Lung microvascular endothelial cell (primary cell): ENCODE data around the gene DNAJC27. TPM values are rescaled to one million over a fixed set of nuclear protein-coding genes. Genes with fewer than 3 reads are reported as not detected.

Experiments used
- DNase-seq, 2 donors: peaks; one replicate each; pipeline versions ENCODE4 v3.0.0 to v3.0.0-alpha.2; 2010; ENCODE audit warnings: low read depth in 2 of 2
- total RNA-seq: library from RNA; depleted of rRNA; stranded (reverse); fragments of >200 nt; gene quantifications from 2 replicates; pipeline ENCODE4 v1.2.1, GENCODE V29; 2014

The DNAJC27 gene
- total RNA-seq, 1 donor from 2014 or later = 1.6 TPM

- DNase-seq = no peak
Observed at GRCh38 chr2:24970483-24971285, 1.1 kb downstream of the DNAJC27 start.

GRCh38 chr2:24969784-24970183, 2.0 kb downstream of the DNAJC27 start:
- no peak for DNase-seq

- DNase-seq = no peak
Observed at GRCh38 chr2:24961903-24962302, 9.9 kb downstream of the DNAJC27 start.

DNA sequence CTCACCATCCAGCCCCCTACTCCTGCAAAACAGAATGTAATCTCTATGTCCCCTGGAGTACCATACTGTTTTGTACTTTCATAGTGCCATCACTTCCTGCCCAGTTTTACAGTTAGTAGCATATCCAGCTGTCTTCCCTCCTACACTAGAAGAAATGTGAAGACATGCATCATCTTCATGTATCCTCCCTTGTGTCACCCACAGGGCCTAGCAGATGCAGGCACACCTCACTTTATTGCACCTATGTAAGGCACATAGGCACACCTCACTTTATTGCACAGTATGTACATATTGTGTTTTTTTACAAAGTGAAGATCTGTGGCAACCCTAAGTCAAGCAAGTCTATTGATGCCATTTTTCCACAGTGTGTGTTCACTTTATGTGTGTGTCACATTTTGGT, 12.0 kb downstream of the DNAJC27 start:
- no peak for DNase-seq

DNA sequence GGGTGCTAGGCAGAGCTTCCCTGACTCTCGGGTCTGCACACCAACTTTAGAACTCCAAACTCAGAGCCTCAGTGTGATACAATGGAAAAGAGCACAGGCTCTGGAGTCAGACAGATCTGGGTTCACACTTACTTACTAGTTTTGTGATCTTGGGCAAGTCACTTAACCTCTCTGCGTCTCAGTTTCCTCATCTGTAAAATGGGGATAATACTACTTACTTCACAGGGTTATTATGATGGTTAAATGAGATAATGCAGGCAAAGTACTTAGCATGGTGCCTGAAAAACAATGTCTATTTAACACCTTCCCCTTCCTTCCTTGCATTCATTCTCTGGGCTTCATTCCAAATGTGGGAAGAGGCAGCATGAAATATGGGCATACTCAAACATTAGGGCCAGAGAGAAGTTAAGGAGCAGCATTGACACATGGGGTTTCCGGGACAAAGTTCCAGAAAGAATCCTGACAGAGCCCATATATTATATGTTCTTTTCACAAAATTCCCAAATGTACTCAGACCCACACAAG, 13.3 kb downstream of the DNAJC27 start:
- peak; percentile 60 to 77 for DNase-seq

- DNase-seq = no peak
Observed at GRCh38 chr2:24957976-24958375, 13.8 kb downstream of the DNAJC27 start.

- DNase-seq = no peak
Observed at GRCh38 chr2:24957221-24957620, 14.5 kb downstream of the DNAJC27 start.

DNA sequence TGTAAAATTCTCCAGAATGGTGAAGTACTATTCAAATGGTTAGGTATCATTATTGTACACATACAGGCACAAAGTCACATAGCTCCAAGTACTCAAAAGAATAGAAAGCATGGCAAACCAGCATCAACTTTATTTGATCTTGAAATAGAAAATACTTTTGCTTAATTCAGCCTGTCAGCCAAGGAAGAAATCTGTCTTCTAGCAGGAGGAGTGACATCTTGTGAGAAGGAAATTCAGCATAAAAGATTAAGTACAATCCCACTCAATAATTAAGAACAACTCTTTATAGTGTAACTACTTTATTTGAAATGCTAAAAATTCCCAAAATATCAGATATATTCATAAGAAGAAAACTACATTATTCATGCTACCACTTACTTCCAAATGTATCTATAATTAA, 15.8 kb downstream of the DNAJC27 start:
- DNase-seq = no peak

DNA sequence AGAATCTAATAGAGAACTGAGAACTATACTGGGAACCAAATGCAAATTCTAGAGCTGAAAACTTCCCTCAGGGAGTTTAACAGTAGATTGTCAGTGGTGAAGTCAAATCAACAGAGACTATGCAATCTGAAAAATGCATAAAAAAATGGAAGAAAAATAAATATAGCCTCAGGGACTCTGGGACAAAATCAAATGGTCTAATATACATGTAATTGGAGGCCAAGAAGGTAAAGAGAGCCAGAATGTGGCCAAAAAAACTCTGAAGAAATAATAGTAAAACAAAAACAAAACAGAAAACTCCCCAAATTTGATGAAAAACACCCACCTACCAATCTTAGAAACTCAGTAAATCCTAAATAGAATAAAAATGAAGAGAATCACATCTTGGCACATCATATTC, 16.5 kb downstream of the DNAJC27 start:
- DNase-seq = no peak

- DNase-seq = no peak
Observed at GRCh38 chr2:24950102-24950501, 21.7 kb downstream of the DNAJC27 start.

GRCh38 chr2:24948506-24948905, 23.2 kb downstream of the DNAJC27 start:
- no peak for DNase-seq

GRCh38 chr2:24947561-24948157, 24.1 kb downstream of the DNAJC27 start:
- DNase-seq = no peak

DNA sequence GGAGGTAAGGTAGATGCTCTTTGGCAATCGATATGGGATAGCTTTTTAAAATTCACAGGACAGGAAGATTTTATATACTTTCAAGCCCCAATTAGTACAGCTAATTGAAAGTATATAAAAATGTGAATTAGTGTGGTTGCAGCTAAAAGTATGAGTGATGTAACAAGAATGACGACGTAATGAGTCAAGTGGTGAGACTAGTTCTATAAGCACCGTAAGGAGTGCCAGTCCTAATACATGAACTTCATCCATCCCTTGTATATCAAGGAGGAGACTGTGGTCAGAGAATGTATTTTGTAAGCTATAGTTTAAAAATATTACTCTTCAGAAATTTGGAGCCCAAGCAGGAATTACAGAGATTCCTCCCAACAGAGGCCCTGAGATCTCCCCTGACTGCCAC, 25.8 kb downstream of the DNAJC27 start:
- DNase-seq = no peak

DNA sequence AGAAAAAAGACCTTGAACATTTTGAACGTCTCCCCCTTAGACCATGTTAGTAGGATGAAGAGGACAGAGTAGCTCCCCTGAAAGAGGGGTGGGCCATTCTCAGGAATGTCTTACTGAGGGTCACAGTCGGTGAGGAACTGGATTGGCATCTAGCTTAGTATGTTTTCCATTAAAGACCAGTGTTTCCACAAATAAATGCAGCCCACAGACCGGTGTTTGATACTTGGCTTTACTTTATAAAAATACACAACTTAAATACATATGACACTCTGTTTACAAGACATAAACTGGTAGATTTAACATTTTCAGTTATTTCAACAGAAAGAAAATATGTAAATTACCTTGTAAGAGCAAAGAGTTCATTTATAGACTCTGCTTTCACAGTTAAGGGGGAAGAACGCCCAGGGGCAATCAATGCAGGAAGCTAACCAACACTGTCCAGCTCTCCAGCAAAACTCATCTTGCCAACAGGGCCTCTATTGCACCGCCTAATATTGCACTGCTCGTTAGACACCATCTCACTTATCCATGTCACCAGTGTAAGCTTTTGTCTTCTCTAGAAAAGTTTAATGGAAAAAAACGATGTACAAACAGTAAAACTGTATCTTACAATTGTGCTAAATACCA, 28.2 kb downstream of the DNAJC27 start:
- DNase-seq = no peak

- DNase-seq = no peak
Observed at GRCh38 chr2:24939353-24939752, 32.4 kb downstream of the DNAJC27 start.

DNA sequence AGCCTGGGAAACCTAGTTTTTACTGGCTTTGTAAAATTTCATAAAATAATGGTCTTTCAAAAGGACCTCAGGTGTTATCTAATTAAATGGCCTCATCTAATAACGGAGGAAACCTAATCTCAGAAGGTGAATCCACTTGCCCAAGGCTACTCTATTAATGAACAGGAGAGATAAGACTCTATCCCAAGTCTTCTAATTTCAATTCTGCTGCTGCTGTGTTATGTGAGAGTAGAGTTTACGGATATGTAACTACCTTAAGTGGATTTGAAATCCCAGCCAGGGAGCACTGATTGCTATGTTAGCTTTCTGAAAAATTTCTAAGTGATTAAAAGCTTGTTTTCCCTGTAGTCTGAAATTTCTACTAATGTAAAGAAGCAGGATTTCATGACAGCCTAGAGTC, 34.5 kb downstream of the DNAJC27 start:
- no peak for DNase-seq

- DNase-seq = no peak
Observed at GRCh38 chr2:24935145-24935544, 36.6 kb downstream of the DNAJC27 start.

- DNase-seq = no peak
Observed at GRCh38 chr2:24932715-24933114, 39.0 kb downstream of the DNAJC27 start.

- DNase-seq = no peak
Observed at GRCh38 chr2:24930768-24931167, 41.0 kb downstream of the DNAJC27 start.

GRCh38 chr2:24929230-24929629, 42.5 kb downstream of the DNAJC27 start:
- DNase-seq = no peak

DNA sequence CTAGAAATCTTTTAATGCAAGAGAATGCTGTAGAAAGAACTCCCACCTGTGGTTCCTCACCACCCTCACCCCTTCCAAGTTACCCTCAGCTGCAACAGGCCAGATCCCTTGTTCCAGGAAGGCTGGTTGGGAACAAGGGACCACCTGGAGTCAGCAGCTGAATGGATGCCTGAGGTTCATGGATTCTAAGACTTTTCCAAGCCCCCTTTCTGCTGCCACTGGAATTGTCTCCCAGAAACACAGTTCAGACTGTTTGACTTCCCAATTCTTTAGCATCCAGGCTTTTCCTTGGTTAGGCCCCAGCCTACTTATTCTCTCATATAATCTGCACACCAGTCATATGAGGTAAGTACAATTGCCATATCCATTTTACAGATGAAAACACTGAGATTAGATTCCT, 43.7 kb downstream of the DNAJC27 start:
- DNase-seq = no peak

- DNase-seq = peak; percentile 19 to 23
Observed at GRCh38 chr2:24926602-24927252, 45.0 kb downstream of the DNAJC27 start.
